ENCODE data around the gene TST.

Gene TST

GRCh38 chr22:37030560-37031281 lies 11.5 kb upstream of the TST start:
- no peak for DNase-seq

- no peak for DNase-seq
These were observed 9.7 kb upstream of the TST start for GRCh38 chr22:37028692-37029674.

- DNase-seq, result no peak
These were observed 8.3 kb upstream of the TST start for GRCh38 chr22:37027556-37027955.

GRCh38 chr22:37026325-37026724 lies 7.1 kb upstream of the TST start:
- DNase-seq, result no peak

- no peak for DNase-seq
These were observed 6.3 kb upstream of the TST start for GRCh38 chr22:37025500-37026070.

- DNase-seq, result no peak
These were observed 5.3 kb upstream of the TST start for GRCh38 chr22:37024339-37025157.

- no peak for DNase-seq
These were observed 4.6 kb upstream of the TST start for GRCh38 chr22:37023743-37024338.

GRCh38 chr22:37022483-37023337 lies 3.5 kb upstream of the TST start:
- no peak for DNase-seq

GRCh38 chr22:37021710-37022482 lies 2.6 kb upstream of the TST start:
- peak; percentile 63 for DNase-seq

GRCh38 chr22:37021041-37021440 lies 1.8 kb upstream of the TST start:
- DNase-seq, result no peak

GRCh38 chr22:37020192-37020479 lies 889 bp upstream of the TST start:
- DNase-seq, result peak; percentile 2

GRCh38 chr22:37018815-37019308 lies 385 bp downstream of the TST start:
- DNase-seq, result no peak

- DNase-seq, result no peak
These were observed 997 bp downstream of the TST start for GRCh38 chr22:37018086-37018814.

GRCh38 chr22:37017356-37017755 lies 1.9 kb downstream of the TST start:
- no peak for DNase-seq

GRCh38 chr22:37016134-37016910 lies 2.9 kb downstream of the TST start:
- DNase-seq, result no peak

- no peak for DNase-seq
These were observed 3.7 kb downstream of the TST start for GRCh38 chr22:37015587-37015878.

- DNase-seq, result no peak
These were observed 4.2 kb downstream of the TST start for GRCh38 chr22:37014835-37015586.

GRCh38 chr22:37014415-37014806 lies 4.8 kb downstream of the TST start:
- DNase-seq, result no peak

- DNase-seq, result no peak
These were observed 6.3 kb downstream of the TST start for GRCh38 chr22:37012956-37013355.

All from CD4-positive, alpha-beta T cell treated with Interleukin-10 for 1 hour (primary cell).